DOHH2 (cell line): ENCODE data around the gene MOB1B.
A peak's percentile ranks its signal among the peaks of the same experiment; 100 is the strongest.

Source experiments
- H3F3A ChIP-seq: fragments of 200-600 bp; sonication (generic), shearing (Covaris generic); 2 replicates; pipeline ENCODE4 v1.6.0; 2016; ENCODE audit warnings: antibody characterized with exemption, mild to moderate bottlenecking; ENCODE audit not compliant: control insufficient read depth, insufficient read depth
- H3K27ac ChIP-seq: fragments of 200-600 bp; sonication (generic); 2 replicates; pipeline ENCODE4 v1.5.1; 2014; ENCODE audit warnings: low read depth, mild to moderate bottlenecking, low read length, moderate library complexity
- H3K27me3 ChIP-seq: fragments of 200-600 bp; sonication (generic); 2 replicates; pipeline ENCODE4 v1.6.1; 2014; ENCODE audit warnings: mild to moderate bottlenecking, low read length, mixed read lengths; ENCODE audit not compliant: control insufficient read depth
- H3K36me3 ChIP-seq: fragments of 200-600 bp; sonication (generic); 2 replicates; pipeline ENCODE4 v1.6.1; 2014; ENCODE audit warnings: mild to moderate bottlenecking, low read length, moderate library complexity, mixed read lengths; ENCODE audit not compliant: control insufficient read depth
- H3K4me1 ChIP-seq: fragments of 200-600 bp; sonication (generic); 2 replicates; pipeline ENCODE4 v1.6.1; 2014; ENCODE audit warnings: mild to moderate bottlenecking, low read length, mixed read lengths; ENCODE audit not compliant: control insufficient read depth
- H3K4me2 ChIP-seq: fragments of 200-600 bp; sonication (generic); 2 replicates; pipeline ENCODE4 v1.6.0; 2014; ENCODE audit warnings: mild to moderate bottlenecking, low read length, moderate library complexity
- H3K4me3 ChIP-seq: fragments of 200-600 bp; sonication (generic); 2 replicates; pipeline ENCODE4 v1.5.1; 2014; ENCODE audit warnings: mild to moderate bottlenecking, low read length, mixed read lengths
- H3K79me2 ChIP-seq: fragments of 200-600 bp; sonication (generic); 2 replicates; pipeline ENCODE4 v1.6.1; 2014; ENCODE audit warnings: mild to moderate bottlenecking, low read length, mixed read lengths; ENCODE audit not compliant: control insufficient read depth
- H3K9me2 ChIP-seq: fragments of 200-600 bp; sonication (generic); replicated peaks from 2 replicates; pipeline ENCODE4 v1.6.1; 2014; ENCODE audit warnings: mild to moderate bottlenecking, low read length, mixed read lengths; ENCODE audit not compliant: control insufficient read depth
- H3K9me3 ChIP-seq: fragments of 200-600 bp; sonication (generic); 2 replicates; pipeline ENCODE4 v1.6.1; 2014; ENCODE audit warnings: antibody characterized with exemption, low read length, mixed read lengths; ENCODE audit not compliant: control insufficient read depth, insufficient read depth
- H4K20me1 ChIP-seq: fragments of 200-600 bp; sonication (generic); 2 replicates; pipeline ENCODE4 v1.6.0; 2014; ENCODE audit warnings: low read depth, mild to moderate bottlenecking, antibody characterized with exemption, low read length, moderate library complexity; ENCODE audit not compliant: control insufficient read depth, insufficient read depth
- CTCF ChIP-seq: fragments of 200-600 bp; sonication (generic); IDR thresholded peaks from one replicate; pipeline ENCODE4 v1.5.1; 2014; ENCODE audit warnings: antibody characterized with exemption, mild to moderate bottlenecking, low read depth, low read length; ENCODE audit not compliant: poor library complexity, severe bottlenecking
- EZH2phosphoT487 ChIP-seq: fragments of 200-600 bp; sonication (generic); IDR thresholded peaks from 2 replicates; pipeline ENCODE4 v1.6.1; 2017; ENCODE audit warnings: borderline replicate concordance, mild to moderate bottlenecking, antibody characterized with exemption, low read length, moderate library complexity, mixed read lengths

MOB1B gene

GRCh38 chr4:70873216-70873615 lies 29.0 kb upstream of the MOB1B start:
- Histone ChIP-seq H3K9me2 (no peaks in the 10 kb centered on the region), H4K20me1 (no peaks in the 10 kb centered on the region), H3K27me3 (no peaks in the 10 kb centered on the region), H3K36me3 (no peaks in the 10 kb centered on the region), H3K4me2 (peak overlapping the region; percentile 33), H3K27ac (no peak overlapping the region), H3K4me1 (peaks cover 45% of the 10 kb centered on the region), H3K4me3 (peak overlapping the region; percentile 6; the same call in 1 of the 2 replicates), H3K9me3 (no peaks in the 10 kb centered on the region), H3F3A (peaks cover 13% of the 10 kb centered on the region), H3K79me2 (no peaks in the 10 kb centered on the region)
- no peak for TF ChIP-seq CTCF
- TF ChIP-seq EZH2phosphoT487, result no peak

GRCh38 chr4:70874268-70875156 lies 27.7 kb upstream of the MOB1B start:
- Histone ChIP-seq H3K36me3 (no peaks in the 10 kb centered on the region), H3K9me3 (no peaks in the 10 kb centered on the region), H3K4me2 (peak overlapping the region; percentile 89), H3K27me3 (no peaks in the 10 kb centered on the region), H3K79me2 (no peaks in the 10 kb centered on the region), H3K9me2 (no peaks in the 10 kb centered on the region), H4K20me1 (no peaks in the 10 kb centered on the region), H3K4me3 (peak overlapping the region; percentile 74), H3K4me1 (peaks cover 45% of the 10 kb centered on the region), H3K27ac (peak overlapping the region; percentile 72), H3F3A (peaks cover 13% of the 10 kb centered on the region)
- TF ChIP-seq EZH2phosphoT487 (no peak), CTCF (no peak)

GRCh38 chr4:70877556-70877955 lies 24.6 kb upstream of the MOB1B start:
- Histone ChIP-seq H4K20me1 (no peaks in the 10 kb centered on the region), H3K9me3 (no peaks in the 10 kb centered on the region), H3K36me3 (no peaks in the 10 kb centered on the region), H3K27me3 (no peaks in the 10 kb centered on the region), H3F3A (peaks cover 13% of the 10 kb centered on the region), H3K4me1 (peaks cover 44% of the 10 kb centered on the region), H3K4me3 (no peak overlapping the region), H3K27ac (no peak overlapping the region), H3K4me2 (no peak overlapping the region), H3K9me2 (no peaks in the 10 kb centered on the region), H3K79me2 (no peaks in the 10 kb centered on the region)
- TF ChIP-seq EZH2phosphoT487, result no peak
- TF ChIP-seq CTCF, result no peak
